Hepatocyte (in vitro differentiated cells): ENCODE results near the gene AGPS. TPM values are rescaled to one million over a fixed set of nuclear protein-coding genes. Genes with fewer than 3 reads are reported as not detected.

Experiments used
- DNase-seq: peaks from one replicate; pipeline ENCODE4 v3.0.0-alpha.2; 2016; ENCODE audit warnings: low spot score
- H2AFZ ChIP-seq: fragments of 200-600 bp; sonication (generic); 2 replicates; pipeline ENCODE4 v1.6.0; 2016; ENCODE audit warnings: antibody characterized with exemption, mild to moderate bottlenecking
- H3K27ac ChIP-seq: fragments of 200-600 bp; sonication (generic); 2 replicates; pipeline ENCODE4 v1.5.1; 2016; ENCODE audit warnings: mild to moderate bottlenecking
- H3K27me3 ChIP-seq: fragments of 200-600 bp; sonication (generic); 2 replicates; pipeline ENCODE4 v1.6.1; 2016
- H3K36me3 ChIP-seq: fragments of 200-600 bp; sonication (generic); replicated peaks from 2 replicates; pipeline ENCODE4 v1.5.1; 2016; ENCODE audit warnings: low read depth; ENCODE audit not compliant: insufficient read depth
- H3K4me1 ChIP-seq: fragments of 200-600 bp; sonication (generic); 2 replicates; pipeline ENCODE4 v1.5.1; 2016; ENCODE audit warnings: mild to moderate bottlenecking, moderate library complexity; ENCODE audit not compliant: insufficient read depth
- H3K4me2 ChIP-seq: fragments of 200-600 bp; sonication (generic); 2 replicates; pipeline ENCODE4 v1.6.0; 2016
- H3K4me3 ChIP-seq: fragments of 200-600 bp; sonication (generic); 2 replicates; pipeline ENCODE4 v1.5.1; 2016; ENCODE audit warnings: mild to moderate bottlenecking
- H3K79me2 ChIP-seq: fragments of 200-600 bp; sonication (generic); 2 replicates; pipeline ENCODE4 v1.6.0; 2017; ENCODE audit warnings: mild to moderate bottlenecking
- H3K9me2 ChIP-seq: fragments of 200-600 bp; sonication (generic); replicated peaks from 2 replicates; pipeline ENCODE4 v1.6.0; 2017; ENCODE audit warnings: mild to moderate bottlenecking; ENCODE audit not compliant: insufficient read depth
- H3K9me3 ChIP-seq: fragments of 200-600 bp; sonication (generic); 2 replicates; pipeline ENCODE4 v1.5.1; 2016; ENCODE audit warnings: low read depth, mild to moderate bottlenecking
- H4K20me1 ChIP-seq: fragments of 200-600 bp; sonication (generic); 2 replicates; pipeline ENCODE4 v1.6.0; 2016; ENCODE audit warnings: mild to moderate bottlenecking; ENCODE audit not compliant: insufficient read depth, poor library complexity, severe bottlenecking
- CTCF ChIP-seq: fragments of 200-600 bp; sonication (generic); IDR thresholded peaks from 2 replicates; pipeline ENCODE4 v1.5.1; 2016; ENCODE audit warnings: antibody characterized with exemption, mild to moderate bottlenecking; ENCODE audit not compliant: poor library complexity
- EZH2 ChIP-seq: fragments of 200-600 bp; sonication (generic); IDR thresholded peaks from 2 replicates; pipeline ENCODE4 v1.6.1; 2016; ENCODE audit warnings: antibody characterized with exemption, mild to moderate bottlenecking, borderline replicate concordance
- EZH2phosphoT487 ChIP-seq: fragments of 200-600 bp; sonication (generic); IDR thresholded peaks from one replicate; pipeline ENCODE4 v1.6.1; 2018; ENCODE audit warnings: antibody characterized with exemption, mild to moderate bottlenecking, low read depth, moderate library complexity; ENCODE audit not compliant: unreplicated experiment, severe bottlenecking
- WGBS: methylation state at CpG from one replicate; pipeline ENCODE4 v1.1.6; 2016; ENCODE audit warnings: low lambda C conversion rate; ENCODE audit errors: missing lambda C conversion rate; 5-methylcytosine and 5-hydroxymethylcytosine counted together
- polyA plus RNA-seq: library from polyadenylated mRNA; unstranded; fragments of >200 nt; fragmentation: Nextera tagmentation; extraction: Ambion mirVana; gene quantifications from 2 replicates; pipeline ENCODE4 v1.2.1, GENCODE V29; 2016
- total RNA-seq: library from RNA; depleted of rRNA; stranded (reverse); fragments of >200 nt; gene quantifications from 2 replicates; pipeline ENCODE4 v1.2.3, GENCODE V29; 2014

Gene AGPS
- total and polyA plus RNA-seq, 2 experiments from 2014 or later: 26.6 to 36.1 TPM

GRCh38 chr2:177568893-177569292, 176.3 kb downstream of the AGPS start:
- no peak overlapping the region for H2AFZ ChIP-seq
- no peaks in the 10 kb centered on the region for H3K9me2 ChIP-seq
- no peak for TF ChIP-seq EZH2phosphoT487
- TF ChIP-seq CTCF: no peak
- TF ChIP-seq EZH2: no peak
- no peaks in the 10 kb centered on the region for H3K79me2 ChIP-seq
- H3K4me3 ChIP-seq: no peak overlapping the region
- H4K20me1 ChIP-seq: no peaks in the 10 kb centered on the region
- no peak overlapping the region for H3K27ac ChIP-seq
- H3K4me1 ChIP-seq: no peaks in the 10 kb centered on the region
- DNase-seq: no peak
- H3K27me3 ChIP-seq: no peaks in the 10 kb centered on the region
- no peak overlapping the region for H3K4me2 ChIP-seq
- WGBS: 70% methylated on average over 5 of the region's 5 CpGs
- no peaks in the 10 kb centered on the region for H3K36me3 ChIP-seq
- no peaks in the 10 kb centered on the region for H3K9me3 ChIP-seq

- Histone ChIP-seq H3K4me3 (no peak overlapping the region), H4K20me1 (no peaks in the 10 kb centered on the region), H3K36me3 (no peaks in the 10 kb centered on the region), H3K4me2 (no peak overlapping the region), H2AFZ (no peak overlapping the region), H3K4me1 (no peaks in the 10 kb centered on the region), H3K27ac (no peak overlapping the region), H3K27me3 (no peaks in the 10 kb centered on the region), H3K9me3 (no peaks in the 10 kb centered on the region), H3K79me2 (no peaks in the 10 kb centered on the region), H3K9me2 (no peaks in the 10 kb centered on the region)
- 54% methylated on average over 2 of the region's 2 CpGs for WGBS
- DNase-seq: no peak
- TF ChIP-seq CTCF: no peak
- no peak for TF ChIP-seq EZH2
- TF ChIP-seq EZH2phosphoT487: no peak
Observed at GRCh38 chr2:177572236-177572671, 179.7 kb downstream of the AGPS start.

- Histone ChIP-seq H3K36me3 (no peaks in the 10 kb centered on the region), H3K27ac (no peak overlapping the region), H3K27me3 (no peaks in the 10 kb centered on the region), H3K4me1 (no peaks in the 10 kb centered on the region), H2AFZ (no peak overlapping the region), H3K9me3 (no peaks in the 10 kb centered on the region), H3K4me3 (no peak overlapping the region), H3K9me2 (no peaks in the 10 kb centered on the region), H3K79me2 (no peaks in the 10 kb centered on the region), H3K4me2 (no peak overlapping the region), H4K20me1 (no peaks in the 10 kb centered on the region)
- DNase-seq: no peak
- TF ChIP-seq CTCF (no peak), EZH2phosphoT487 (no peak)
- WGBS: 83% methylated on average over 3 of the region's 3 CpGs
Observed at GRCh38 chr2:177573120-177573519, 180.5 kb downstream of the AGPS start.

- Histone ChIP-seq H4K20me1 (no peaks in the 10 kb centered on the region), H3K36me3 (no peaks in the 10 kb centered on the region), H3K9me2 (no peaks in the 10 kb centered on the region), H3K27me3 (no peaks in the 10 kb centered on the region), H3K9me3 (no peaks in the 10 kb centered on the region), H3K79me2 (no peaks in the 10 kb centered on the region), H3K4me2 (no peak overlapping the region), H3K4me1 (no peaks in the 10 kb centered on the region), H3K27ac (no peak overlapping the region), H3K4me3 (no peak overlapping the region), H2AFZ (no peak overlapping the region)
- DNase-seq: no peak
- no peak for TF ChIP-seq EZH2
- no peak for TF ChIP-seq EZH2phosphoT487
- no peak for TF ChIP-seq CTCF
- 92% methylated on average over 7 of the region's 7 CpGs for WGBS
Observed at GRCh38 chr2:177574356-177574755, 181.8 kb downstream of the AGPS start.
